Trophoblast cell (in vitro differentiated cells and primary cell): ENCODE results near the gene SMPD1.

Experiments
- DNase-seq, 2 donors: peaks; one replicate each; pipeline ENCODE4 v3.0.0-alpha.2; 2016
- H2AFZ ChIP-seq: 2 replicates; pipeline ENCODE4 v1.6.1; 2013; ENCODE audit warnings: low read length, moderate library complexity, mild to moderate bottlenecking; ENCODE audit not compliant: insufficient read depth, poor library complexity
- H2AK5ac ChIP-seq: 2 replicates; pipeline ENCODE4 v1.6.1; 2013; ENCODE audit warnings: mild to moderate bottlenecking, low read length
- H2BK120ac ChIP-seq: 2 replicates; pipeline ENCODE4 v1.6.1; 2013; ENCODE audit warnings: low read length, mild to moderate bottlenecking, moderate library complexity; ENCODE audit not compliant: insufficient read depth, poor library complexity
- H2BK12ac ChIP-seq: 2 replicates; pipeline ENCODE4 v1.6.1; 2013; ENCODE audit warnings: mild to moderate bottlenecking, low read length, moderate library complexity
- H2BK5ac ChIP-seq: 2 replicates; pipeline ENCODE4 v1.6.1; 2013; ENCODE audit warnings: low read length, low read depth, moderate library complexity, mild to moderate bottlenecking; ENCODE audit not compliant: poor library complexity
- H3K14ac ChIP-seq: 2 replicates; pipeline ENCODE4 v1.6.1; 2013; ENCODE audit warnings: mild to moderate bottlenecking, low read length
- H3K18ac ChIP-seq: 2 replicates; pipeline ENCODE4 v1.6.1; 2013; ENCODE audit warnings: mild to moderate bottlenecking, low read length
- H3K23ac ChIP-seq: 2 replicates; pipeline ENCODE4 v1.6.1; 2013; ENCODE audit warnings: low read length
- H3K27ac ChIP-seq: 2 replicates; pipeline ENCODE4 v1.5.1; 2013; ENCODE audit warnings: low read depth, mild to moderate bottlenecking, inconsistent platforms, low read length, moderate library complexity
- H3K27me3 ChIP-seq: 2 replicates; pipeline ENCODE4 v1.6.1; 2013; ENCODE audit warnings: inconsistent platforms, mild to moderate bottlenecking, low read length, moderate library complexity; ENCODE audit not compliant: insufficient read depth
- H3K36me3 ChIP-seq, 2 experiments: 1 replicate in 1 of 2; 2 replicates in 1 of 2; pipeline ENCODE4 v1.6.1; 2013; ENCODE audit warnings: low read length in 2 of 2, mild to moderate bottlenecking in 2 of 2, moderate library complexity in 1 of 2; ENCODE audit not compliant: insufficient read depth in 2 of 2, control insufficient read depth in 1 of 2
- H3K4ac ChIP-seq: 2 replicates; pipeline ENCODE4 v1.6.1; 2013; ENCODE audit warnings: low read depth, mild to moderate bottlenecking, low read length, moderate library complexity
- H3K4me1 ChIP-seq, 2 experiments: 1 replicate in 1 of 2; 2 replicates in 1 of 2; pipeline ENCODE4 v1.6.1; 2013; ENCODE audit warnings: low read length in 2 of 2, mild to moderate bottlenecking in 2 of 2, moderate library complexity in 1 of 2; ENCODE audit not compliant: insufficient read depth in 2 of 2, control insufficient read depth in 1 of 2
- H3K4me2 ChIP-seq: 2 replicates; pipeline ENCODE4 v1.6.1; 2013; ENCODE audit warnings: inconsistent platforms, mild to moderate bottlenecking, low read length, moderate library complexity
- H3K4me3 ChIP-seq: 2 replicates; pipeline ENCODE4 v1.5.1; 2013; ENCODE audit warnings: mild to moderate bottlenecking, low read depth, low read length, inconsistent platforms
- H3K79me1 ChIP-seq: one replicate; pipeline ENCODE4 v1.6.1; 2013; ENCODE audit warnings: low read length
- H3K79me2 ChIP-seq: 2 replicates; pipeline ENCODE4 v1.6.1; 2013; ENCODE audit warnings: low read length, mild to moderate bottlenecking; ENCODE audit not compliant: control insufficient read depth, insufficient read depth, poor library complexity
- H3K9ac ChIP-seq: 2 replicates; pipeline ENCODE4 v1.6.1; 2013; ENCODE audit warnings: mild to moderate bottlenecking, low read length
- H3K9me3 ChIP-seq: 2 replicates; pipeline ENCODE4 v1.6.1; 2013; ENCODE audit warnings: low read depth, mild to moderate bottlenecking, control low read depth, inconsistent platforms, low read length; ENCODE audit not compliant: insufficient read depth
- H4K12ac ChIP-seq: 2 replicates; pipeline ENCODE4 v1.6.1; 2013; ENCODE audit warnings: low read depth, mild to moderate bottlenecking, low read length, moderate library complexity
- H4K8ac ChIP-seq: 2 replicates; pipeline ENCODE4 v1.6.1; 2013; ENCODE audit warnings: low read depth, mild to moderate bottlenecking, low read length, moderate library complexity
- H4K91ac ChIP-seq: one replicate; pipeline ENCODE4 v1.6.1; 2013; ENCODE audit warnings: low read depth, mild to moderate bottlenecking, low read length, moderate library complexity
- WGBS: extraction: QIAGEN DNeasy Blood & Tissue Kit; methylation state at CpG from one replicate; pipeline ENCODE4 v1.1.7; 2013; ENCODE audit warnings: missing lambda C conversion rate; ENCODE audit not compliant: insufficient read length, insufficient coverage; ENCODE audit errors: extremely low coverage; 5-methylcytosine and 5-hydroxymethylcytosine counted together

The SMPD1 gene

GRCh38 chr11:6411594-6412031 is 21.3 kb downstream of the SMPD1 start:
- H3K23ac ChIP-seq: no peak overlapping the region
- no peak overlapping the region for H2BK120ac ChIP-seq
- no peak overlapping the region for H3K4me2 ChIP-seq
- H2BK5ac ChIP-seq: no peak overlapping the region
- H3K27me3 ChIP-seq: no peaks in the 10 kb centered on the region
- H2AK5ac ChIP-seq: no peak overlapping the region
- H3K4me3 ChIP-seq: no peak overlapping the region
- H3K9ac ChIP-seq: no peak overlapping the region
- no peak overlapping the region for H3K18ac ChIP-seq
- DNase-seq: no peak
- H3K36me3 ChIP-seq: peaks cover 0 to 7% of the 10 kb centered on the region in 2 experiments
- H3K79me2 ChIP-seq: no peaks in the 10 kb centered on the region
- H4K91ac ChIP-seq: no peak overlapping the region
- no peak overlapping the region for H4K12ac ChIP-seq
- H3K14ac ChIP-seq: no peak overlapping the region
- H3K4me1 ChIP-seq: peaks cover 0 to 9% of the 10 kb centered on the region in 2 experiments
- H3K4ac ChIP-seq: no peak overlapping the region
- whole genome bisulfite sequencing: no CpG with 5 or more reads among the region's 10 CpGs
- no peaks in the 10 kb centered on the region for H3K9me3 ChIP-seq
- H4K8ac ChIP-seq: no peak overlapping the region
- no peak overlapping the region for H3K27ac ChIP-seq
- no peak overlapping the region for H2BK12ac ChIP-seq
- H3K79me1 ChIP-seq: no peaks in the 10 kb centered on the region
- no peak overlapping the region for H2AFZ ChIP-seq

GRCh38 chr11:6413791-6414201 is 23.5 kb downstream of the SMPD1 start:
- no peak overlapping the region for H2AK5ac ChIP-seq
- no peak overlapping the region for H2BK12ac ChIP-seq
- WGBS: no CpG with 5 or more reads among the region's 12 CpGs
- H3K4ac ChIP-seq: no peak overlapping the region
- no peak overlapping the region for H4K91ac ChIP-seq
- no peak overlapping the region for H3K23ac ChIP-seq
- no peak overlapping the region for H4K8ac ChIP-seq
- H3K4me3 ChIP-seq: no peak overlapping the region
- no peak overlapping the region for H3K18ac ChIP-seq
- DNase-seq: no peak
- H3K27me3 ChIP-seq: no peaks in the 10 kb centered on the region
- H3K9ac ChIP-seq: no peak overlapping the region
- H3K79me2 ChIP-seq: peaks cover 3% of the 10 kb centered on the region
- peaks cover 4% of the 10 kb centered on the region for H3K79me1 ChIP-seq
- H3K14ac ChIP-seq: no peak overlapping the region
- H4K12ac ChIP-seq: no peak overlapping the region
- peaks cover 0 to 9% of the 10 kb centered on the region in 2 experiments for H3K4me1 ChIP-seq
- no peak overlapping the region for H2BK120ac ChIP-seq
- no peak overlapping the region for H2AFZ ChIP-seq
- H3K27ac ChIP-seq: no peak overlapping the region
- no peaks in the 10 kb centered on the region for H3K9me3 ChIP-seq
- no peak overlapping the region for H3K4me2 ChIP-seq
- no peak overlapping the region for H2BK5ac ChIP-seq
- peaks cover 0 to 7% of the 10 kb centered on the region in 2 experiments for H3K36me3 ChIP-seq

- Histone ChIP-seq H4K8ac (no peak overlapping the region), H3K9me3 (no peaks in the 10 kb centered on the region), H3K27me3 (peaks cover under 1% of the 10 kb centered on the region), H2BK12ac (no peak overlapping the region), H3K4me1 (peaks cover 2 to 13% of the 10 kb centered on the region in 2 experiments), H2AK5ac (no peak overlapping the region), H3K4ac (no peak overlapping the region), H3K79me1 (peaks cover 8% of the 10 kb centered on the region), H2BK5ac (no peak overlapping the region), H2AFZ (no peak overlapping the region), H3K14ac (no peak overlapping the region), H3K36me3 (peaks cover 0 to 5% of the 10 kb centered on the region in 2 experiments), H3K9ac (no peak overlapping the region), H3K4me3 (no peak overlapping the region), H2BK120ac (no peak overlapping the region), H3K18ac (no peak overlapping the region), H3K79me2 (peaks cover 6% of the 10 kb centered on the region), H3K27ac (no peak overlapping the region), H4K12ac (no peak overlapping the region), H4K91ac (no peak overlapping the region), H3K23ac (no peak overlapping the region), H3K4me2 (no peak overlapping the region)
- no peak for DNase-seq
- no CpG with 5 or more reads among the region's 3 CpGs for WGBS
Measured at GRCh38 chr11:6414874-6415328, 24.6 kb downstream of the SMPD1 start.

GRCh38 chr11:6415797-6416196 is 25.5 kb downstream of the SMPD1 start:
- Histone ChIP-seq H3K27me3 (peaks cover 4% of the 10 kb centered on the region), H3K23ac (no peak overlapping the region), H3K9ac (no peak overlapping the region), H2BK5ac (no peak overlapping the region), H3K14ac (no peak overlapping the region), H3K18ac (no peak overlapping the region), H2AFZ (no peak overlapping the region), H4K12ac (no peak overlapping the region), H3K4ac (no peak overlapping the region), H3K79me2 (peaks cover 6% of the 10 kb centered on the region), H3K9me3 (no peaks in the 10 kb centered on the region), H3K4me1 (peaks cover 2 to 14% of the 10 kb centered on the region in 2 experiments), H3K4me3 (no peak overlapping the region), H4K8ac (no peak overlapping the region), H2BK12ac (no peak overlapping the region), H3K79me1 (peaks cover 8% of the 10 kb centered on the region), H3K4me2 (no peak overlapping the region), H2BK120ac (no peak overlapping the region), H3K27ac (no peak overlapping the region), H2AK5ac (no peak overlapping the region), H3K36me3 (no peaks in the 10 kb centered on the region), H4K91ac (no peak overlapping the region)
- no peak for DNase-seq
- no CpG with 5 or more reads among the region's 6 CpGs for WGBS
